H9 (cell line): ENCODE results near the gene MAP4K1. TPM values are rescaled to one million over a fixed set of nuclear protein-coding genes. Genes with fewer than 3 reads are reported as not detected.
"Not testable (repeated sequence)": the region's sequence is repeated elsewhere in the genome, so short reads cannot be mapped to it uniquely, and the experiment has no call there.

Experiments used
- DNase-seq: peaks from one replicate; pipeline ENCODE4 v3.0.0-alpha.2; 2017
- H2AFZ ChIP-seq: one replicate; pipeline ENCODE4 v1.6.1; 2013; ENCODE audit warnings: mild to moderate bottlenecking, low read length, control low read depth, moderate library complexity
- H2AK5ac ChIP-seq: 2 replicates; pipeline ENCODE4 v1.6.1; 2013; ENCODE audit warnings: low read length, control low read depth, mixed read lengths; ENCODE audit not compliant: insufficient read length
- H2BK120ac ChIP-seq: one replicate; pipeline ENCODE4 v1.6.1; 2013; ENCODE audit warnings: low read depth, mild to moderate bottlenecking, low read length, control low read depth, inconsistent platforms; ENCODE audit not compliant: poor library complexity, severe bottlenecking
- H2BK12ac ChIP-seq: 2 replicates; pipeline ENCODE4 v1.6.1; 2013; ENCODE audit warnings: low read length, control low read depth, mixed read lengths, low read depth; ENCODE audit not compliant: insufficient read length
- H2BK15ac ChIP-seq: 2 replicates; pipeline ENCODE4 v1.6.1; 2013; ENCODE audit warnings: low read depth, low read length, control low read depth
- H2BK20ac ChIP-seq: one replicate; pipeline ENCODE4 v1.6.1; 2013; ENCODE audit warnings: low read depth, mild to moderate bottlenecking, low read length, control low read depth, inconsistent platforms; ENCODE audit not compliant: poor library complexity, severe bottlenecking
- H2BK5ac ChIP-seq: 2 replicates; pipeline ENCODE4 v1.6.1; 2013; ENCODE audit warnings: low read length, control low read depth, mixed read lengths; ENCODE audit not compliant: insufficient read length
- H3K14ac ChIP-seq: 2 replicates; pipeline ENCODE4 v1.6.1; 2013; ENCODE audit warnings: low read length, control low read depth; ENCODE audit not compliant: insufficient read depth
- H3K18ac ChIP-seq: 2 replicates; pipeline ENCODE4 v1.6.1; 2013; ENCODE audit warnings: low read depth, mild to moderate bottlenecking, mixed read lengths, low read length, control low read depth; ENCODE audit not compliant: insufficient read length
- H3K23ac ChIP-seq: 2 replicates; pipeline ENCODE4 v1.6.1; 2013; ENCODE audit warnings: low read length, control low read depth, mixed read lengths, low read depth; ENCODE audit not compliant: insufficient read length
- H3K23me2 ChIP-seq: 2 replicates; pipeline ENCODE4 v1.6.1; 2013; ENCODE audit warnings: low read depth, mild to moderate bottlenecking, mixed read lengths, low read length, control low read depth; ENCODE audit not compliant: insufficient read length, poor library complexity, severe bottlenecking
- H3K27ac ChIP-seq: 2 replicates; pipeline ENCODE4 v1.5.1; 2013; ENCODE audit warnings: low read length, control low read depth, mixed read lengths, low read depth; ENCODE audit not compliant: insufficient read length
- H3K27me3 ChIP-seq: 2 replicates; pipeline ENCODE4 v1.6.1; 2013; ENCODE audit warnings: low read length, control low read depth, inconsistent platforms; ENCODE audit not compliant: insufficient read depth
- H3K4ac ChIP-seq: 2 replicates; pipeline ENCODE4 v1.6.1; 2013; ENCODE audit warnings: low read depth, mild to moderate bottlenecking, control low read depth, inconsistent platforms, low read length, moderate library complexity
- H3K4me1 ChIP-seq: 2 replicates; pipeline ENCODE4 v1.6.1; 2013; ENCODE audit warnings: low read length, control low read depth, inconsistent platforms; ENCODE audit not compliant: insufficient read depth
- H3K4me2 ChIP-seq: 2 replicates; pipeline ENCODE4 v1.6.1; 2013; ENCODE audit warnings: low read length, control low read depth, mixed read lengths; ENCODE audit not compliant: insufficient read length, insufficient read depth
- H3K56ac ChIP-seq: 2 replicates; pipeline ENCODE4 v1.6.1; 2013; ENCODE audit warnings: low read depth, mild to moderate bottlenecking, mixed read lengths, low read length, control low read depth; ENCODE audit not compliant: insufficient read length
- H3K79me1 ChIP-seq: 2 replicates; pipeline ENCODE4 v1.6.1; 2013; ENCODE audit warnings: low read depth, mild to moderate bottlenecking, moderate library complexity, low read length, control low read depth, inconsistent platforms; ENCODE audit not compliant: insufficient read depth, poor library complexity, severe bottlenecking
- H3K79me2 ChIP-seq: 2 replicates; pipeline ENCODE4 v1.6.1; 2013; ENCODE audit warnings: low read length, control low read depth, inconsistent platforms; ENCODE audit not compliant: insufficient read depth
- H3K9ac ChIP-seq: 2 replicates; pipeline ENCODE4 v1.6.1; 2013; ENCODE audit warnings: low read length, control low read depth, mixed read lengths; ENCODE audit not compliant: insufficient read length; ENCODE audit errors: extremely low read depth
- H3K9me3 ChIP-seq: one replicate; pipeline ENCODE4 v1.6.1; 2013; ENCODE audit warnings: low read depth, low read length, inconsistent platforms; ENCODE audit not compliant: control insufficient read depth
- H3T11ph ChIP-seq: one replicate; pipeline ENCODE4 v1.6.1; 2013; ENCODE audit warnings: mild to moderate bottlenecking, low read length, control low read depth, inconsistent platforms
- H4K20me1 ChIP-seq: one replicate; pipeline ENCODE4 v1.6.1; 2013; ENCODE audit not compliant: control insufficient read depth, insufficient read length, insufficient read depth
- H4K5ac ChIP-seq: 2 replicates; pipeline ENCODE4 v1.6.1; 2013; ENCODE audit warnings: low read depth, mild to moderate bottlenecking, mixed read lengths, low read length, control low read depth; ENCODE audit not compliant: insufficient read length
- H4K8ac ChIP-seq: replicated peaks from 2 replicates; pipeline ENCODE4 v1.6.1; 2013; ENCODE audit warnings: low read length, control low read depth, mixed read lengths, low read depth; ENCODE audit not compliant: insufficient read length
- H4K91ac ChIP-seq: 2 replicates; pipeline ENCODE4 v1.6.1; 2013; ENCODE audit warnings: low read depth, mild to moderate bottlenecking, moderate library complexity, mixed read lengths, low read length, control low read depth; ENCODE audit not compliant: insufficient read length
- H3K27ac Mint-ChIP-seq, 3 experiments: 2 replicates in 2 of 3; 3 replicates in 1 of 3; pipeline ENCODE4 v1.8.0; 2020 to 2021; ENCODE audit warnings: mixed read lengths in 3 of 3, mild to moderate bottlenecking in 1 of 3, moderate library complexity in 1 of 3
- H3K27me3 Mint-ChIP-seq: 2 replicates; pipeline ENCODE4 v1.8.0; 2021; ENCODE audit warnings: low read depth, mild to moderate bottlenecking, moderate library complexity, mixed read lengths
- H3K36me3 Mint-ChIP-seq, 3 experiments: 2 replicates in 2 of 3; 3 replicates in 1 of 3; pipeline ENCODE4 v1.8.0; 2020 to 2021; ENCODE audit warnings: low read depth in 3 of 3, mixed read lengths in 3 of 3; ENCODE audit not compliant: insufficient read depth in 1 of 3
- H3K4me1 Mint-ChIP-seq, 2 experiments: 2 replicates each; pipeline ENCODE4 v1.8.0; 2020; ENCODE audit warnings: mixed read lengths in 2 of 2
- H3K4me3 Mint-ChIP-seq, 2 experiments: 2 replicates in 1 of 2; 3 replicates in 1 of 2; pipeline ENCODE4 v1.8.0; 2020 to 2021; ENCODE audit warnings: mild to moderate bottlenecking in 2 of 2, mixed read lengths in 2 of 2, moderate library complexity in 1 of 2
- H3K9me3 Mint-ChIP-seq, 2 experiments: 2 replicates in 1 of 2; 3 replicates in 1 of 2; pipeline ENCODE4 v1.8.0; 2020; ENCODE audit warnings: mild to moderate bottlenecking in 2 of 2, mixed read lengths in 2 of 2, moderate library complexity in 1 of 2
- CTCF ChIP-seq: fragments of 200-600 bp; sonication (generic); conservative IDR thresholded peaks from 3 replicates; pipeline ENCODE4 v1.8.0; 2021; ENCODE audit warnings: antibody characterized with exemption, mild to moderate bottlenecking
- WGBS: extraction: QIAGEN DNeasy Blood & Tissue Kit; methylation state at CpG from one replicate; pipeline ENCODE4 v1.1.7; 2013; ENCODE audit warnings: missing lambda C conversion rate, low lambda C conversion rate, mixed read lengths; ENCODE audit not compliant: insufficient read length; ENCODE audit errors: extremely low coverage; 5-methylcytosine and 5-hydroxymethylcytosine counted together
- total RNA-seq: library from RNA; stranded (reverse); gene quantifications from 2 replicates; pipeline ENCODE4 v1.2.1, GENCODE V29; 2021

Gene MAP4K1
- total RNA-seq, 1 experiment from 2014 or later = 31.1 TPM

- H4K8ac ChIP-seq = no peak overlapping the region
- H2BK20ac ChIP-seq = no peak overlapping the region
- no peak overlapping the region for H3K27ac ChIP-seq
- no peaks in the 10 kb centered on the region; the same call in 1 of the 2 replicates for H3K27me3 Mint-ChIP-seq
- no peak for DNase-seq
- TF ChIP-seq CTCF = no peak
- no peaks in the 10 kb centered on the region for H3K79me1 ChIP-seq
- H3K36me3 Mint-ChIP-seq = peaks cover 13 to 18% (median 13%) of the 10 kb centered on the region in 3 experiments
- H3K4me1 ChIP-seq = no peaks in the 10 kb centered on the region
- H2AK5ac ChIP-seq = no peak overlapping the region
- H4K20me1 ChIP-seq = no peaks in the 10 kb centered on the region
- peak overlapping the region in 1 of 3 experiments; percentile 34; a peak in 1 of 7 replicates for H3K27ac Mint-ChIP-seq
- H2BK5ac ChIP-seq = no peak overlapping the region
- WGBS = no CpG with 5 or more reads among the region's 3 CpGs
- no peak overlapping the region for H2BK120ac ChIP-seq
- H3K27me3 ChIP-seq = no peaks in the 10 kb centered on the region
- no peak overlapping the region for H2BK15ac ChIP-seq
- H2BK12ac ChIP-seq = no peak overlapping the region
- H2AFZ ChIP-seq = no peak overlapping the region
- H3K9ac ChIP-seq = no peak overlapping the region
- H3K4me3 Mint-ChIP-seq = no peak overlapping the region
- H3K23me2 ChIP-seq = no peaks in the 10 kb centered on the region
- H4K5ac ChIP-seq = no peak overlapping the region
- H3K56ac ChIP-seq = no peak overlapping the region
- no peak overlapping the region for H3K14ac ChIP-seq
- H4K91ac ChIP-seq = no peak overlapping the region
- H3T11ph ChIP-seq = no peak overlapping the region
- no peak overlapping the region for H3K4ac ChIP-seq
- H3K4me1 Mint-ChIP-seq = peaks cover 4 to 5% of the 10 kb centered on the region in 2 experiments
- H3K79me2 ChIP-seq = no peaks in the 10 kb centered on the region
- no peak overlapping the region for H3K4me2 ChIP-seq
- no peak overlapping the region for H3K18ac ChIP-seq
- no peaks in the 10 kb centered on the region for H3K9me3 Mint-ChIP-seq
- H3K9me3 ChIP-seq = no peaks in the 10 kb centered on the region
- no peak overlapping the region for H3K23ac ChIP-seq
These were observed 63.0 kb downstream of the MAP4K1 start for GRCh38 chr19:38554676-38555141.

GRCh38 chr19:38553239-38553638, 64.5 kb downstream of the MAP4K1 start:
- peaks cover 13 to 18% (median 13%) of the 10 kb centered on the region in 3 experiments for H3K36me3 Mint-ChIP-seq
- not testable (repeated sequence) for H3K4me1 ChIP-seq, H3K79me2 ChIP-seq, H3K14ac ChIP-seq, H2BK120ac ChIP-seq, H4K20me1 ChIP-seq, H2BK15ac ChIP-seq, H3K9me3 ChIP-seq, H3K27ac ChIP-seq, H3K9ac ChIP-seq, H3K27me3 ChIP-seq, H3K27me3 Mint-ChIP-seq, H3K56ac ChIP-seq, H3K4ac ChIP-seq, H3K27ac Mint-ChIP-seq, H3K4me3 Mint-ChIP-seq, H3T11ph ChIP-seq, H3K4me1 Mint-ChIP-seq, H2BK5ac ChIP-seq, H2AK5ac ChIP-seq, H4K8ac ChIP-seq, H2BK20ac ChIP-seq, H3K79me1 ChIP-seq, DNase-seq, H4K91ac ChIP-seq, H4K5ac ChIP-seq, H2AFZ ChIP-seq, H3K18ac ChIP-seq, H3K23ac ChIP-seq, H3K4me2 ChIP-seq, H3K9me3 Mint-ChIP-seq, H2BK12ac ChIP-seq, H3K23me2 ChIP-seq
- WGBS = no CpG with 5 or more reads among the region's 1 CpG
